ENCODE data around the gene EML1.

Gene EML1

GRCh38 chr14:99874306-99874705 lies 81.1 kb downstream of the EML1 start:
- no peak for DNase-seq

GRCh38 chr14:99875421-99875820 lies 82.2 kb downstream of the EML1 start:
- DNase-seq = no peak

GRCh38 chr14:99875836-99876235 lies 82.6 kb downstream of the EML1 start:
- DNase-seq = no peak

GRCh38 chr14:99876406-99876805 lies 83.2 kb downstream of the EML1 start:
- DNase-seq = no peak

GRCh38 chr14:99878563-99878962 lies 85.3 kb downstream of the EML1 start:
- DNase-seq = no peak

GRCh38 chr14:99879401-99880295 lies 86.4 kb downstream of the EML1 start:
- peak in 1 of 2 donors; percentile 25 for DNase-seq

GRCh38 chr14:99880651-99881420 lies 87.6 kb downstream of the EML1 start:
- DNase-seq = peak; percentile 47 to 80

GRCh38 chr14:99883866-99884650 lies 90.8 kb downstream of the EML1 start:
- no peak for DNase-seq

- DNase-seq = peak in 1 of 2 donors; percentile 88
Measured at GRCh38 chr14:99884834-99885648, 91.8 kb downstream of the EML1 start.

GRCh38 chr14:99885649-99885958 lies 92.4 kb downstream of the EML1 start:
- no peak for DNase-seq

GRCh38 chr14:99887407-99887806 lies 94.2 kb downstream of the EML1 start:
- no peak for DNase-seq

- DNase-seq = no peak
Measured at GRCh38 chr14:99888149-99888548, 94.9 kb downstream of the EML1 start.

GRCh38 chr14:99889268-99889667 lies 96.1 kb downstream of the EML1 start:
- DNase-seq = no peak

GRCh38 chr14:99891266-99891665 lies 98.1 kb downstream of the EML1 start:
- DNase-seq = no peak

GRCh38 chr14:99891900-99892299 lies 98.7 kb downstream of the EML1 start:
- no peak for DNase-seq

- peak in 1 of 2 donors; percentile 50 for DNase-seq
Measured at GRCh38 chr14:99892406-99892805, 99.2 kb downstream of the EML1 start.

GRCh38 chr14:99896361-99896760 lies 103.1 kb downstream of the EML1 start:
- no peak for DNase-seq

- no peak for DNase-seq
Measured at GRCh38 chr14:99899578-99900178, 106.5 kb downstream of the EML1 start.

- DNase-seq = no peak
Measured at GRCh38 chr14:99902925-99903324, 109.7 kb downstream of the EML1 start.

- DNase-seq = no peak
Measured at GRCh38 chr14:99904506-99904905, 111.3 kb downstream of the EML1 start.

- DNase-seq = no peak
Measured at GRCh38 chr14:99905121-99905520, 111.9 kb downstream of the EML1 start.
